ENCODE results near the gene PKD2L1.
A peak's percentile ranks its signal among the peaks of the same experiment; 100 is the strongest.
"Not testable (repeated sequence)": the region's sequence is repeated elsewhere in the genome, so short reads cannot be mapped to it uniquely, and the experiment has no call there.

PKD2L1 gene

GRCh38 chr10:100286051-100287033 lies 43.7 kb downstream of the PKD2L1 start, which contains the start of gene BLOC1S2:
Gene BLOC1S2 (minus strand): TSS chr10:100286680. CDS start chr10:100286659, 21 bp downstream.
- DNase-seq (ENCODE audit: low spot score), result peak; percentile 83

DNA sequence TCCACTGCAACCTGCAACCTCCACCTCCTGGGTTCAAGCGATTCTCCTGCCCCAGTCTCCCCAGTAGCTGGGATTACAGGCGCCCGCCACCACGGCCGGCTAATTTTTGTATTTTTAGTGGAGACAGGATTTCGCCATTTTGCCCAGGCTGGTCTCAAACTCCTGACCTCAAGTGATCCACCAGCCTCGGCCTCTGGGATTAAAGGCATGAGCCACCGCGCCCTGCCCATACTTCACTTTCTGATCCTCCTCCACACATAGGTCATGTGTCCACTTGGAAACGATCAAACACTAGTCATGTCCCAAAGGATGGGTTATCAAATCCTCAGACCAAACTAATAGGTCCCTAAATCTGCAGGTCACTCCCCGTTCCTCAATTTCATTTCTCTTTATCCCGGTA lies 44.7 kb downstream of the PKD2L1 start:
- DNase-seq (ENCODE audit: low spot score), result not testable (repeated sequence)

DNA sequence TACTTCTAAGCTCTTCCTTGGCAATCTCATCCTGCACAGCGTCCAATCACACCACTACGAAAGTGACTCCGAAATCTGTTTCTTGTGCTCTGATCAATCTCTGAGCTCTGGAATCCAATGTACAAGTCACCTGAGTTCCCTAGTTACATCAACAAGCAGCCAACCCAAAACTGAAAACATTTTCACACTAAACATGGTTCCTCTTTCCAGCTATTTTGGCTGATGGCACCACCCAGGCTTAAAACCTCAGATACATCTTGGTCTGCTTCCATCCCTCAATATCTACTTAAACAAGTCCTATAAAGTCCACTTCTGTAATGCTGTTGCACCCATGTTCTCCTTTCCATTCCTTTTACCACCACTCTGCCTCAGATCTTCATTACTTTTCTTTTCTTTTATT lies 47.1 kb downstream of the PKD2L1 start:
- DNase-seq (ENCODE audit: low spot score), result no peak

DNA sequence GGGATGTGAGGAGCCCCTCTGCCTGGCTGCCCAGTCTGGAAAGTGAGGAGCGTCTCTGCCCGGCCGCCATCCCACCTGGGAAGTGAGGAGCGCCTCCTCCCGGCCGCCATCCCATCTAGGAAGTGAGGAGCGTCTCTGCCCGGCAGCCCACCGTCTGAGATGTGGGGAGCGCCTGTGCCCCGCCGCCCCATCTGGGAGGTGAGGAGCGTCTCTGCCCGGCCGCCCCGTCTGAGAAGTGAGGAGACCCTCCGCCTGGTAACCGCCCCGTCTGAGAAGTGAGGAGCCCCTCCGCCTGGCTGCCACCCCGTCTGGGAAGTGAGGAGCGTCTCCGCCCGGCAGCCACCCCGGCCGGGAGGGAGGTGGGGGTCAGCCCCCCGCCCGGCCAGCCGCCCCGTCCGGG lies 53.1 kb downstream of the PKD2L1 start:
- not testable (repeated sequence) for DNase-seq (ENCODE audit: low spot score)

DNA sequence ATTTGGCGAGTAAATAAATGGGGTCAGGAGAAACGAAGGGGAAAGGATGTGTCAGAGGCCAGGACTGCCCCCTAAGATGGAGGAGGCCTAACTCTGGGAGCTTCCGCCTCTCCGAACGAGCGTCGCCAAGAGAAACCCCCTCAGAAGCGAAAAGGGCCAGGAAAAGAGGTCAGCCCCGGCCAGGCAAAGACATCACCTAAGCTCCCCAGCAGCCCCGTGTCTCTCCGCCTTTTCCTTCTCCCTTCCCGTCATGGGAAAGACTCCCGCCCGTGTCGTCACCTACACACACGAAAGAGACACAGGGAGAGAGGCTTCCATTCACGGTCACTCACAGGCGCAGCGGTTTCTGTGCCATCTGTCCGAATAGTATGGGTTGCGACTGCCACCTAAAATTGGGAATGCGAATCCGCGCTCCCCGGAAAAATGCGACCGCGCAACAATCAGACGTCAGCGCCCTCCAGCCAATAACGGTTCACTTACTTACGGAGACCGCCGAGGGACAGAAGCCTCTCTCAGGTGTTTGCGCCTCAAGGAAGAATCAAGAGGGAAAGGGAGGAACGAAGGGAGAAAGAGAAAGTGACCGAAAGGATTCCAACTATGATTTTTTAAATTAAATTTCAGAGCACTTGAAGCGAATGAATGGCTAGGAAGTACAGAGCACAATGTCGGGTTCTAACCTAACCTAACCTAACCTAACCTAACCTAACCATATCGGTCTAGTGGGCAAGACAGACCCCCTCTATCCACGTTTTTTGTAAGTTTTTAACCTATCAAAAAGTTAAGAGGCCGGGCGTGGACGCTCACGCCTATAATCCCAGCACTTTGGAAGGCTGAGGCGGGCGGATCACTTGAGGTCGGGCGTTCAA lies 62.6 kb downstream of the PKD2L1 start, which contains the start of gene CWF19L1:
Gene CWF19L1, minus strand, starts transcription at position 400 of the 866 bp plus-strand sequence. Its CDS starts 45 bp downstream, at position 355.
- peak; percentile 77 for DNase-seq (ENCODE audit: low spot score)

DNA sequence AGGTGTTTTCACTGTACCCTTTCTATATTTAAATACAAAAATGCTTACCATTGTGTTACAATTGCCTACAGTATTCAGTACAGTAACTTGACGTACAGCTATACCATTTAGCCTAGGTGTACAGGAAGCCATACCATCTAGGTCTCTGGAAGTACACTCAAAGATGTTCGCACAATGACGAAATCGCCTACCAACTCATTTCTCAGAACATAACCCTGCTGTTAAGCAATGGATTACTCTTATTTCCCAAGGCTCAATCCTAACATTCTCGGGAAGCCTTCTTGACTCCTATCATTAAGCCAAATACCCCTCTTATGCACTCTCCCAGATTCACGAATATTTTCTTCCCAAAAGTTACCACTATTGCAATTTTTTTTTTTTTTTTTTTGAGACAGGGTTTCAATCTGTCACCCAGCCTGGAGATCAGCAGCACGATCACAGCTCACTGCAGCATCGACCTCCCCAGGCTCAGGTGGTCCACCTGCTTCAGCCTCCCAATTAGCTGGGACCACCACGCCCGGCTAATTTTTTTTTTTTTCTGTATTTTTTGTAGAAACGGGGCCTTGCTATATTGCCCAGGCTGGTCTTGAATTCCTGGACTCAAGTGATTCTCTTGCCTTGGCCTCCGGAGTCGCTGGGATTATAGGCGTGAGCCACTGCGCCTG lies 64.1 kb downstream of the PKD2L1 start:
- no peak for DNase-seq (ENCODE audit: low spot score)

- no peak for DNase-seq (ENCODE audit: low spot score)
Measured at GRCh38 chr10:100254191-100254590, 75.8 kb downstream of the PKD2L1 start.

- no peak for DNase-seq (ENCODE audit: low spot score)
Measured at GRCh38 chr10:100253041-100253440, 77.0 kb downstream of the PKD2L1 start.

- DNase-seq (ENCODE audit: low spot score), result no peak
Measured at GRCh38 chr10:100248820-100249219, 81.2 kb downstream of the PKD2L1 start.

GRCh38 chr10:100245484-100246220 lies 84.4 kb downstream of the PKD2L1 start:
- DNase-seq (ENCODE audit: low spot score), result no peak

GRCh38 chr10:100239851-100240250 lies 90.2 kb downstream of the PKD2L1 start:
- DNase-seq (ENCODE audit: low spot score), result no peak

DNA sequence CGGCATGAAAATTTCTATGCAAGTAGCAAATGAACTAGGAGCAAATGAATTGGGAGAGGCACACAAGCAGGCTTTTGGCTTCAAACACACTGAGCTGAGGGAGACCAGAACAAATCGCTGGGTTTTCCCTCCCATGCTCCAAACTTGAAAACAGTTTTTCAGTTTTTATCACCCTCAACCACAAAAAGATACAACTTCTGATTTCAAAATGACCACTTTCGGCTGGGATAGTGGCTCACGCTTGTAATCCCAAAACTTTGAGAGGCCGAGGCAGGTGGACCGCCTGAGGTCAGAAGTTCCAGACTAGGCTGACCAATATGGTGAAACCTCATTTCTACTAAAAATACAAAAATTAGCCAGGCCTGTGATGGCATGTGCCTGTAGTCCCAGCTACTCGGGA lies 91.6 kb downstream of the PKD2L1 start:
- DNase-seq (ENCODE audit: low spot score), result no peak
